CD4-positive, alpha-beta T cell (primary cell): ENCODE results near the gene CRABP1. TPM values are rescaled to one million over a fixed set of nuclear protein-coding genes. Genes with fewer than 3 reads are reported as not detected.

Source experiments
- ATAC-seq: fragments of 200-7000 bp; cut with Tn5 transposase; one replicate; pipeline ENCODE4 v1.10.0; 2022; ENCODE audit warnings: mild to moderate bottlenecking; ENCODE audit not compliant: poor library complexity
- CTCF ChIA-PET: fragments of 350-600 bp; sonication (Branson Sonifier 250); formaldehyde crosslinking; loops from one replicate; lab custom pipeline; 2021; ENCODE audit warnings: antibody characterized with exemption, inconsistent platforms; lab: Charles Lee
- POLR2A ChIA-PET: fragments of 350-600 bp; sonication (Branson Sonifier 250); formaldehyde crosslinking; loops from one replicate; lab custom pipeline; 2021; ENCODE audit warnings: antibody characterized with exemption, inconsistent platforms; lab: Charles Lee
- DNase-seq, 14 experiments: peaks; one replicate each; pipeline ENCODE4 v3.0.0-alpha.2; 2013 to 2020; ENCODE audit warnings: mixed read lengths in 2 of 14
- H3K27ac ChIP-seq, 2 donors: one replicate each; pipeline versions ENCODE4 v1.5.1 to v1.7.0; 2013; ENCODE audit warnings: low read length in 2 of 2, low read depth in 1 of 2, mild to moderate bottlenecking in 1 of 2
- H3K27me3 ChIP-seq, 2 experiments: 1 replicate in 1 of 2; 2 replicates in 1 of 2; pipeline versions ENCODE4 v1.6.1 to v1.7.0; 2013; ENCODE audit warnings: low read length in 2 of 2, control low read depth in 1 of 2, mild to moderate bottlenecking in 1 of 2, moderate library complexity in 1 of 2; ENCODE audit not compliant: insufficient read depth in 2 of 2, control insufficient read depth in 1 of 2
- H3K36me3 ChIP-seq: one replicate; pipeline ENCODE4 v1.6.1; 2013; ENCODE audit warnings: low read length, control low read depth; ENCODE audit not compliant: insufficient read depth
- H3K4me1 ChIP-seq: one replicate; pipeline ENCODE4 v1.6.1; 2013; ENCODE audit warnings: low read length, control low read depth; ENCODE audit not compliant: insufficient read depth
- H3K4me3 ChIP-seq: one replicate; pipeline ENCODE4 v1.5.1; 2013; ENCODE audit warnings: mild to moderate bottlenecking, low read length, moderate library complexity
- H3K9me3 ChIP-seq, 2 experiments: 1 replicate in 1 of 2; 2 replicates in 1 of 2; pipeline versions ENCODE4 v1.6.1 to v1.7.0; 2013; ENCODE audit warnings: low read length in 2 of 2, mild to moderate bottlenecking in 2 of 2, control low read depth in 1 of 2, moderate library complexity in 1 of 2; ENCODE audit not compliant: control insufficient read depth in 1 of 2, insufficient read depth in 1 of 2
- H3K27ac Mint-ChIP-seq: one replicate; pipeline ENCODE4 v1.8.0; 2020; ENCODE audit warnings: mixed read lengths
- H3K27me3 Mint-ChIP-seq: one replicate; pipeline ENCODE4 v1.8.0; 2021; ENCODE audit warnings: mixed read lengths
- H3K36me3 Mint-ChIP-seq: one replicate; pipeline ENCODE4 v1.8.0; 2021; ENCODE audit warnings: low read depth, mixed read lengths
- H3K4me1 Mint-ChIP-seq: one replicate; pipeline ENCODE4 v1.8.0; 2021; ENCODE audit warnings: low read depth, mixed read lengths
- H3K4me3 Mint-ChIP-seq: one replicate; pipeline ENCODE4 v1.8.0; 2020; ENCODE audit warnings: mild to moderate bottlenecking, mixed read lengths
- H3K9me3 Mint-ChIP-seq: one replicate; pipeline ENCODE4 v1.8.0; 2020; ENCODE audit warnings: mixed read lengths
- intact Hi-C, 2 experiments: fragments of 100-400 bp; cut with DNase I in 1 of 2; cut with micrococcal nuclease in 1 of 2; formaldehyde crosslinking; loops; one replicate each; pipeline versions ENCODE4 v1.15.1 to v1.9.0; 2023 to 2025; cut with DNase I, micrococcal nuclease
- polyA plus RNA-seq, 2 donors: library from polyadenylated mRNA; unstranded; fragments of 120-200 nt; gene quantifications; one replicate each; pipeline ENCODE4 v1.2.1, GENCODE V29; 2013
- total RNA-seq, 174 experiments: library from RNA in 2 of 174; stranded (reverse) in 2 of 174; gene quantifications; one replicate each; pipeline ENCODE4 v1.2.3 and lab custom pipeline; 2021 to 2026
- TF ChIP-seq, protein P1 (sequence below): fragments of 200-600 bp; IDR thresholded peaks from one replicate; pipeline ENCODE4 v1.8.0; 2022; ENCODE audit warnings: antibody characterized with exemption, mild to moderate bottlenecking

CRABP1 gene
- total RNA-seq (not detected), total RNA-seq (lab: John Stamatoyannopoulos, UW) (0 to 0.44 (median 0) reads per million in 172 experiments)
- not detected for polyA plus RNA-seq (2013, experiment 1 of 2)
- polyA plus RNA-seq (2013, experiment 2 of 2) = 1.4 TPM

DNA sequence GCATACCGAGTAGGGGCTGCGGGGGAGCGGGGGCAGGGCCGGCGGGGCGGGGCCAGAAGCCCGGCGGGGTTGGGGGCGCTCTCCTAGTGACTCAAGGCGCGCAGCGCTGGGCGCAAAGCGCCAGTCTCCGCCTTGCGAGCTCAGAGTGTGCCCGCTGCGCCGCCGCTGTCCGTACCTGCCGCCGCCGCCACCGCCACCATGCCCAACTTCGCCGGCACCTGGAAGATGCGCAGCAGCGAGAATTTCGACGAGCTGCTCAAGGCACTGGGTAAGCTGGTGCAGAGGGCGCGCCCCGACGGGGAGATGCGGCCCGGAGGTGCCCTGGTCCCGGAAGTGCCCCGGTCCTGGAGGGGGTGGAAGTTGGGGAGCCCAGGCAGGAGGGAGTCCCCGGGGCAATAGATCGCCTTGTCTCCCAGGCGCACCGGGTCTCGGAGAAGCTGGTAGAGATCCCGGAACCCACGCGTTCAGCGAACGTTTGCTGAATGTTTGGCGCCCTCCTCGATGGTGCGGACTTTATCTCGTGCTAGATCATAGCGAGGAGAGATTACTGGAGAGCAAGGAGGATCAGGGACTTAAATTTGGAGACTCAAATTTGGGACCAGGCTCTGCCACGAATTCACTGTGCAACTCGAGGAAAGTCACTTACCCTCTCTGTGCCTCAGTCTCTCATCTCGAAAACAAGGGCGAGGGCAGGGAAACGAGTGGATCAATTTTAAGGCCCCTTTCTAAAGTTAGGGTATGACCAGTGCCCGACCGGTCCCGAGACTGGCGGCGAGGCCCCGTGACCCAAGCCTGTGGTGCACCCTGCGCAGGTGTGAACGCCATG, at the start of gene CRABP1:
Gene CRABP1 (plus strand): TSS at position 123 of the 826 bp plus-strand sequence. CDS start 76 bp downstream, at position 199.
- no peaks in the 10 kb centered on the region for H3K36me3 ChIP-seq
- ATAC-seq (no peak), DNase-seq (no peak)
- H3K27ac ChIP-seq = no peak within 1 kb of the TSS
- H3K4me1 ChIP-seq = peaks cover 7% of the 10 kb centered on the region
- H3K27ac Mint-ChIP-seq = no peak within 1 kb of the TSS
- H3K4me1 Mint-ChIP-seq = peaks cover 4% of the 10 kb centered on the region
- TF ChIP-seq, protein P1, sequence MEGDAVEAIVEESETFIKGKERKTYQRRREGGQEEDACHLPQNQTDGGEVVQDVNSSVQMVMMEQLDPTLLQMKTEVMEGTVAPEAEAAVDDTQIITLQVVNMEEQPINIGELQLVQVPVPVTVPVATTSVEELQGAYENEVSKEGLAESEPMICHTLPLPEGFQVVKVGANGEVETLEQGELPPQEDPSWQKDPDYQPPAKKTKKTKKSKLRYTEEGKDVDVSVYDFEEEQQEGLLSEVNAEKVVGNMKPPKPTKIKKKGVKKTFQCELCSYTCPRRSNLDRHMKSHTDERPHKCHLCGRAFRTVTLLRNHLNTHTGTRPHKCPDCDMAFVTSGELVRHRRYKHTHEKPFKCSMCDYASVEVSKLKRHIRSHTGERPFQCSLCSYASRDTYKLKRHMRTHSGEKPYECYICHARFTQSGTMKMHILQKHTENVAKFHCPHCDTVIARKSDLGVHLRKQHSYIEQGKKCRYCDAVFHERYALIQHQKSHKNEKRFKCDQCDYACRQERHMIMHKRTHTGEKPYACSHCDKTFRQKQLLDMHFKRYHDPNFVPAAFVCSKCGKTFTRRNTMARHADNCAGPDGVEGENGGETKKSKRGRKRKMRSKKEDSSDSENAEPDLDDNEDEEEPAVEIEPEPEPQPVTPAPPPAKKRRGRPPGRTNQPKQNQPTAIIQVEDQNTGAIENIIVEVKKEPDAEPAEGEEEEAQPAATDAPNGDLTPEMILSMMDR = no peak
- peaks cover 55% of the 10 kb centered on the region for H3K27me3 Mint-ChIP-seq
- intact Hi-C loops = no loop called here
- no peaks in the 10 kb centered on the region for H3K9me3 Mint-ChIP-seq
- H3K27me3 ChIP-seq = peaks cover 30 to 60% of the 10 kb centered on the region in 2 experiments
- no peaks in the 10 kb centered on the region for H3K36me3 Mint-ChIP-seq
- no peak within 1 kb of the TSS for H3K4me3 Mint-ChIP-seq
- H3K4me3 ChIP-seq = no peak within 1 kb of the TSS
- ChIA-PET CTCF (no interaction called here), POLR2A (no interaction called here)
- H3K9me3 ChIP-seq = peaks cover 0 to 17% of the 10 kb centered on the region in 2 experiments

DNA sequence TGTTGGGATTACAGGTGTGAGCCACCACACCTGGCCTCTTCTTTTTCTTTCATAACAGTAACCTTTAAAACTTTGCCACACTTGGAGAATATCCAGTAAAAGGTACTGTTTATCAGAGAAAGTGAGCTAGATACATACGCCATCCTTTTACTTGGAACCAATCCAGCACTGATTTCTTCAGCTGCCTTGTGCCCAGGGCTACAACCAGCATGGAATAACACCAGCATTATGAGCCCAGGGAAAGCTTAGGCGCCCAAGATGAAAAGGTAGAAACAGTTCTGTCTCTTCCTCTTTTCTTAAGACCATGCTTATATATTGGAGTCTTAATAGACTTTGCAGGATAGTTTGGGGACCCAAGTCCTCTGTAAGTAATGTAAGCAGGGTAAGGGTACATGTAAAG, 49.1 kb upstream of the CRABP1 start:
- no peaks in the 10 kb centered on the region for H3K27me3 Mint-ChIP-seq
- Histone ChIP-seq H3K4me3 (no peak overlapping the region), H3K9me3 (no peaks in the 10 kb centered on the region), H3K36me3 (peaks cover 71% of the 10 kb centered on the region), H3K27ac (no peak overlapping the region), H3K27me3 (no peaks in the 10 kb centered on the region), H3K4me1 (no peaks in the 10 kb centered on the region)
- DNase-seq = no peak
- H3K4me3 Mint-ChIP-seq = no peak overlapping the region
- H3K27ac Mint-ChIP-seq = no peak overlapping the region
- ChIA-PET CTCF (interaction anchor here (1.1 kb wide), 1 partner anchor 9 kb away, joined by 3 read pairs; the partner anchor contains the start of gene SKIC8), POLR2A (interaction anchor here (0.9 kb wide), 1 partner anchor 9 kb away, joined by 3 read pairs; the partner anchor contains the start of gene SKIC8)
- intact Hi-C loops = loop anchor here in 1 of 2 experiments (2.0 kb wide), 1 partner anchor 20 kb away; no protein-coding TSS in a partner anchor
- TF ChIP-seq, protein P1 = no peak
- no peaks in the 10 kb centered on the region for H3K9me3 Mint-ChIP-seq
- H3K4me1 Mint-ChIP-seq = no peaks in the 10 kb centered on the region
- H3K36me3 Mint-ChIP-seq = peaks cover 92% of the 10 kb centered on the region
- no peak for ATAC-seq

DNA sequence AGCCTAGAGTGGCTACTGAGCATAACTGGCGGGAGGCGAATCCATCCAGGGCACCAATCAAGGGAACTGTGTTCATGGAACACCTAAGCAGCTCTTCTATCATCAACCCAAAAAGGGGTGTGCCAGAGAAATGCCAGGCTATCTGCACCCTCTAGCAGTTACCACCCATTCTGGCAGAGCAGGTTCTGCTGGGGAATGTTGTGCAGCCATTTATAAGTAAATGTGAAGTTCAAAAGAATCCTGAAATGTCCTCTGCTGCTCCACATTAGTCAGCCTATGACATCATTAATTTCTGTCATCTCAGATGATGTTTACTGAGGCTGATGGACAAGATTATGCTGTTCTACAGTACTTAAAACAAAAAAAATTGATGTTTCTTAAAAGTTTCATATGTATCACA, 48.5 kb upstream of the CRABP1 start:
- no peaks in the 10 kb centered on the region for H3K27me3 ChIP-seq
- H3K36me3 Mint-ChIP-seq = peaks cover 86% of the 10 kb centered on the region
- no peaks in the 10 kb centered on the region for H3K9me3 Mint-ChIP-seq
- TF ChIP-seq, protein P1 = no peak
- H3K9me3 ChIP-seq = no peaks in the 10 kb centered on the region
- no peaks in the 10 kb centered on the region for H3K4me1 ChIP-seq
- H3K27me3 Mint-ChIP-seq = no peaks in the 10 kb centered on the region
- ChIA-PET POLR2A (interaction anchor here (0.9 kb wide), 1 partner anchor 8 kb away, joined by 3 read pairs; the partner anchor contains the start of gene SKIC8), CTCF (no interaction called here)
- H3K27ac ChIP-seq = no peak overlapping the region
- H3K27ac Mint-ChIP-seq = no peak overlapping the region
- ATAC-seq (no peak), DNase-seq (no peak)
- H3K4me1 Mint-ChIP-seq = peaks cover 1% of the 10 kb centered on the region
- intact Hi-C loops = loop anchor here in 1 of 2 experiments (2.0 kb wide), 1 partner anchor 21 kb away; no protein-coding TSS in a partner anchor
- peaks cover 65% of the 10 kb centered on the region for H3K36me3 ChIP-seq
- H3K4me3 Mint-ChIP-seq = no peak overlapping the region
- H3K4me3 ChIP-seq = no peak overlapping the region
